H9 (cell line): ENCODE data around the gene NR3C2. TPM values are rescaled to one million over a fixed set of nuclear protein-coding genes. Genes with fewer than 3 reads are reported as not detected.

Experiments
- DNase-seq: peaks from one replicate; pipeline ENCODE4 v3.0.0-alpha.2; 2017
- H2AFZ ChIP-seq: one replicate; pipeline ENCODE4 v1.6.1; 2013; ENCODE audit warnings: mild to moderate bottlenecking, low read length, control low read depth, moderate library complexity
- H2AK5ac ChIP-seq: 2 replicates; pipeline ENCODE4 v1.6.1; 2013; ENCODE audit warnings: low read length, control low read depth, mixed read lengths; ENCODE audit not compliant: insufficient read length
- H2BK120ac ChIP-seq: one replicate; pipeline ENCODE4 v1.6.1; 2013; ENCODE audit warnings: low read depth, mild to moderate bottlenecking, low read length, control low read depth, inconsistent platforms; ENCODE audit not compliant: poor library complexity, severe bottlenecking
- H2BK12ac ChIP-seq: 2 replicates; pipeline ENCODE4 v1.6.1; 2013; ENCODE audit warnings: low read length, control low read depth, mixed read lengths, low read depth; ENCODE audit not compliant: insufficient read length
- H2BK15ac ChIP-seq: 2 replicates; pipeline ENCODE4 v1.6.1; 2013; ENCODE audit warnings: low read depth, low read length, control low read depth
- H2BK20ac ChIP-seq: one replicate; pipeline ENCODE4 v1.6.1; 2013; ENCODE audit warnings: low read depth, mild to moderate bottlenecking, low read length, control low read depth, inconsistent platforms; ENCODE audit not compliant: poor library complexity, severe bottlenecking
- H2BK5ac ChIP-seq: 2 replicates; pipeline ENCODE4 v1.6.1; 2013; ENCODE audit warnings: low read length, control low read depth, mixed read lengths; ENCODE audit not compliant: insufficient read length
- H3K14ac ChIP-seq: 2 replicates; pipeline ENCODE4 v1.6.1; 2013; ENCODE audit warnings: low read length, control low read depth; ENCODE audit not compliant: insufficient read depth
- H3K18ac ChIP-seq: 2 replicates; pipeline ENCODE4 v1.6.1; 2013; ENCODE audit warnings: low read depth, mild to moderate bottlenecking, mixed read lengths, low read length, control low read depth; ENCODE audit not compliant: insufficient read length
- H3K23ac ChIP-seq: 2 replicates; pipeline ENCODE4 v1.6.1; 2013; ENCODE audit warnings: low read length, control low read depth, mixed read lengths, low read depth; ENCODE audit not compliant: insufficient read length
- H3K23me2 ChIP-seq: 2 replicates; pipeline ENCODE4 v1.6.1; 2013; ENCODE audit warnings: low read depth, mild to moderate bottlenecking, mixed read lengths, low read length, control low read depth; ENCODE audit not compliant: insufficient read length, poor library complexity, severe bottlenecking
- H3K27ac ChIP-seq: 2 replicates; pipeline ENCODE4 v1.5.1; 2013; ENCODE audit warnings: low read length, control low read depth, mixed read lengths, low read depth; ENCODE audit not compliant: insufficient read length
- H3K27me3 ChIP-seq: 2 replicates; pipeline ENCODE4 v1.6.1; 2013; ENCODE audit warnings: low read length, control low read depth, inconsistent platforms; ENCODE audit not compliant: insufficient read depth
- H3K4ac ChIP-seq: 2 replicates; pipeline ENCODE4 v1.6.1; 2013; ENCODE audit warnings: low read depth, mild to moderate bottlenecking, control low read depth, inconsistent platforms, low read length, moderate library complexity
- H3K4me1 ChIP-seq: 2 replicates; pipeline ENCODE4 v1.6.1; 2013; ENCODE audit warnings: low read length, control low read depth, inconsistent platforms; ENCODE audit not compliant: insufficient read depth
- H3K4me2 ChIP-seq: 2 replicates; pipeline ENCODE4 v1.6.1; 2013; ENCODE audit warnings: low read length, control low read depth, mixed read lengths; ENCODE audit not compliant: insufficient read length, insufficient read depth
- H3K56ac ChIP-seq: 2 replicates; pipeline ENCODE4 v1.6.1; 2013; ENCODE audit warnings: low read depth, mild to moderate bottlenecking, mixed read lengths, low read length, control low read depth; ENCODE audit not compliant: insufficient read length
- H3K79me1 ChIP-seq: 2 replicates; pipeline ENCODE4 v1.6.1; 2013; ENCODE audit warnings: low read depth, mild to moderate bottlenecking, moderate library complexity, low read length, control low read depth, inconsistent platforms; ENCODE audit not compliant: insufficient read depth, poor library complexity, severe bottlenecking
- H3K79me2 ChIP-seq: 2 replicates; pipeline ENCODE4 v1.6.1; 2013; ENCODE audit warnings: low read length, control low read depth, inconsistent platforms; ENCODE audit not compliant: insufficient read depth
- H3K9ac ChIP-seq: 2 replicates; pipeline ENCODE4 v1.6.1; 2013; ENCODE audit warnings: low read length, control low read depth, mixed read lengths; ENCODE audit not compliant: insufficient read length; ENCODE audit errors: extremely low read depth
- H3K9me3 ChIP-seq: one replicate; pipeline ENCODE4 v1.6.1; 2013; ENCODE audit warnings: low read depth, low read length, inconsistent platforms; ENCODE audit not compliant: control insufficient read depth
- H3T11ph ChIP-seq: one replicate; pipeline ENCODE4 v1.6.1; 2013; ENCODE audit warnings: mild to moderate bottlenecking, low read length, control low read depth, inconsistent platforms
- H4K20me1 ChIP-seq: one replicate; pipeline ENCODE4 v1.6.1; 2013; ENCODE audit not compliant: control insufficient read depth, insufficient read length, insufficient read depth
- H4K5ac ChIP-seq: 2 replicates; pipeline ENCODE4 v1.6.1; 2013; ENCODE audit warnings: low read depth, mild to moderate bottlenecking, mixed read lengths, low read length, control low read depth; ENCODE audit not compliant: insufficient read length
- H4K8ac ChIP-seq: replicated peaks from 2 replicates; pipeline ENCODE4 v1.6.1; 2013; ENCODE audit warnings: low read length, control low read depth, mixed read lengths, low read depth; ENCODE audit not compliant: insufficient read length
- H4K91ac ChIP-seq: 2 replicates; pipeline ENCODE4 v1.6.1; 2013; ENCODE audit warnings: low read depth, mild to moderate bottlenecking, moderate library complexity, mixed read lengths, low read length, control low read depth; ENCODE audit not compliant: insufficient read length
- H3K27ac Mint-ChIP-seq, 3 experiments: 2 replicates in 2 of 3; 3 replicates in 1 of 3; pipeline ENCODE4 v1.8.0; 2020 to 2021; ENCODE audit warnings: mixed read lengths in 3 of 3, mild to moderate bottlenecking in 1 of 3, moderate library complexity in 1 of 3
- H3K27me3 Mint-ChIP-seq: 2 replicates; pipeline ENCODE4 v1.8.0; 2021; ENCODE audit warnings: low read depth, mild to moderate bottlenecking, moderate library complexity, mixed read lengths
- H3K36me3 Mint-ChIP-seq, 3 experiments: 2 replicates in 2 of 3; 3 replicates in 1 of 3; pipeline ENCODE4 v1.8.0; 2020 to 2021; ENCODE audit warnings: low read depth in 3 of 3, mixed read lengths in 3 of 3; ENCODE audit not compliant: insufficient read depth in 1 of 3
- H3K4me1 Mint-ChIP-seq, 2 experiments: 2 replicates each; pipeline ENCODE4 v1.8.0; 2020; ENCODE audit warnings: mixed read lengths in 2 of 2
- H3K4me3 Mint-ChIP-seq, 2 experiments: 2 replicates in 1 of 2; 3 replicates in 1 of 2; pipeline ENCODE4 v1.8.0; 2020 to 2021; ENCODE audit warnings: mild to moderate bottlenecking in 2 of 2, mixed read lengths in 2 of 2, moderate library complexity in 1 of 2
- H3K9me3 Mint-ChIP-seq, 2 experiments: 2 replicates in 1 of 2; 3 replicates in 1 of 2; pipeline ENCODE4 v1.8.0; 2020; ENCODE audit warnings: mild to moderate bottlenecking in 2 of 2, mixed read lengths in 2 of 2, moderate library complexity in 1 of 2
- WGBS: extraction: QIAGEN DNeasy Blood & Tissue Kit; methylation state at CpG from one replicate; pipeline ENCODE4 v1.1.7; 2013; ENCODE audit warnings: missing lambda C conversion rate, low lambda C conversion rate, mixed read lengths; ENCODE audit not compliant: insufficient read length; ENCODE audit errors: extremely low coverage; 5-methylcytosine and 5-hydroxymethylcytosine counted together
- total RNA-seq: library from RNA; stranded (reverse); gene quantifications from 2 replicates; pipeline ENCODE4 v1.2.1, GENCODE V29; 2021
- TF ChIP-seq, protein P1 (sequence below): fragments of 200-600 bp; sonication (generic); conservative IDR thresholded peaks from 3 replicates; pipeline ENCODE4 v1.8.0; 2021; ENCODE audit warnings: antibody characterized with exemption, mild to moderate bottlenecking

The NR3C2 gene
- total RNA-seq, 1 experiment from 2014 or later, result 1.4 TPM

DNA sequence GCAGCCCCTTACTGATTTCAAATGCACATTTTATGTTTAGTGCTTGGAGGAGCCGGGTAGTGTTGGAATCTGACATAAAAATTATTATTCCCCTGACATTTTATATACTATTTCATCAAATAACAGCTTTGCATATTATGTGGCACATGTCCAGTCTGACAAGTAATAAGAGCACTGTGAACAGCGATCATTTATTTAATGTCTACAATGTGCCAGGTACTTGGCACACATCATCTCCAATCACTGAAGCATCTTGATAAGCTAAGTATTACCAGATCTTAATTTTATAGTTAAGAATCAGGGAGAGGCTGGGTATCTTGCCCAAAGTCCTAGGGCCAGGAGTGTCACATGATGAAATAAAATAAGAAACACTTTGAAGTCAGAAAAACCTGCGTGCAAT is 197.2 kb downstream of the NR3C2 start:
- Mint-ChIP-seq H3K9me3 (no peaks in the 10 kb centered on the region), H3K4me1 (peaks cover 3 to 8% of the 10 kb centered on the region in 2 experiments), H3K4me3 (no peak overlapping the region), H3K27ac (no peak overlapping the region), H3K36me3 (no peaks in the 10 kb centered on the region), H3K27me3 (no peaks in the 10 kb centered on the region)
- peaks cover 3% of the 10 kb centered on the region; the same call in 1 of the 2 replicates for H3K4me1 ChIP-seq
- H2BK20ac ChIP-seq, result no peak overlapping the region
- no CpG with 5 or more reads among the region's 3 CpGs for WGBS
- no peak overlapping the region for H2BK5ac ChIP-seq
- H4K91ac ChIP-seq, result no peak overlapping the region
- H3K23ac ChIP-seq, result no peak overlapping the region
- H3K4ac ChIP-seq, result no peak overlapping the region
- no peak overlapping the region for H2BK12ac ChIP-seq
- no peaks in the 10 kb centered on the region for H3K79me2 ChIP-seq
- H2AFZ ChIP-seq, result no peak overlapping the region
- no peak overlapping the region for H4K5ac ChIP-seq
- H3K23me2 ChIP-seq, result no peaks in the 10 kb centered on the region
- H3K9me3 ChIP-seq, result no peaks in the 10 kb centered on the region
- no peak overlapping the region for H3K14ac ChIP-seq
- H3K56ac ChIP-seq, result no peak overlapping the region
- no peak overlapping the region for H3K27ac ChIP-seq
- TF ChIP-seq, protein P1, sequence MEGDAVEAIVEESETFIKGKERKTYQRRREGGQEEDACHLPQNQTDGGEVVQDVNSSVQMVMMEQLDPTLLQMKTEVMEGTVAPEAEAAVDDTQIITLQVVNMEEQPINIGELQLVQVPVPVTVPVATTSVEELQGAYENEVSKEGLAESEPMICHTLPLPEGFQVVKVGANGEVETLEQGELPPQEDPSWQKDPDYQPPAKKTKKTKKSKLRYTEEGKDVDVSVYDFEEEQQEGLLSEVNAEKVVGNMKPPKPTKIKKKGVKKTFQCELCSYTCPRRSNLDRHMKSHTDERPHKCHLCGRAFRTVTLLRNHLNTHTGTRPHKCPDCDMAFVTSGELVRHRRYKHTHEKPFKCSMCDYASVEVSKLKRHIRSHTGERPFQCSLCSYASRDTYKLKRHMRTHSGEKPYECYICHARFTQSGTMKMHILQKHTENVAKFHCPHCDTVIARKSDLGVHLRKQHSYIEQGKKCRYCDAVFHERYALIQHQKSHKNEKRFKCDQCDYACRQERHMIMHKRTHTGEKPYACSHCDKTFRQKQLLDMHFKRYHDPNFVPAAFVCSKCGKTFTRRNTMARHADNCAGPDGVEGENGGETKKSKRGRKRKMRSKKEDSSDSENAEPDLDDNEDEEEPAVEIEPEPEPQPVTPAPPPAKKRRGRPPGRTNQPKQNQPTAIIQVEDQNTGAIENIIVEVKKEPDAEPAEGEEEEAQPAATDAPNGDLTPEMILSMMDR, result no peak
- H2BK15ac ChIP-seq, result no peak overlapping the region
- no peaks in the 10 kb centered on the region for H3K27me3 ChIP-seq
- no peak overlapping the region for H3T11ph ChIP-seq
- no peaks in the 10 kb centered on the region for H4K20me1 ChIP-seq
- no peak overlapping the region for H2BK120ac ChIP-seq
- H2AK5ac ChIP-seq, result no peak overlapping the region
- no peak overlapping the region for H4K8ac ChIP-seq
- no peak for DNase-seq
- no peak overlapping the region for H3K4me2 ChIP-seq
- H3K18ac ChIP-seq, result no peak overlapping the region
- H3K9ac ChIP-seq, result no peak overlapping the region
- H3K79me1 ChIP-seq, result no peaks in the 10 kb centered on the region
